GM21367 (cell line): ENCODE measurements around the gene BSG.
"Not testable (repeated sequence)": the region's sequence is repeated elsewhere in the genome, so short reads cannot be mapped to it uniquely, and the experiment has no call there.

Experiments used
- ATAC-seq: cut with Tn5 transposase; IDR thresholded peaks from one replicate; pipeline ENCODE4 v1.9.1; 2021; ENCODE audit not compliant: unreplicated experiment

The BSG gene

DNA sequence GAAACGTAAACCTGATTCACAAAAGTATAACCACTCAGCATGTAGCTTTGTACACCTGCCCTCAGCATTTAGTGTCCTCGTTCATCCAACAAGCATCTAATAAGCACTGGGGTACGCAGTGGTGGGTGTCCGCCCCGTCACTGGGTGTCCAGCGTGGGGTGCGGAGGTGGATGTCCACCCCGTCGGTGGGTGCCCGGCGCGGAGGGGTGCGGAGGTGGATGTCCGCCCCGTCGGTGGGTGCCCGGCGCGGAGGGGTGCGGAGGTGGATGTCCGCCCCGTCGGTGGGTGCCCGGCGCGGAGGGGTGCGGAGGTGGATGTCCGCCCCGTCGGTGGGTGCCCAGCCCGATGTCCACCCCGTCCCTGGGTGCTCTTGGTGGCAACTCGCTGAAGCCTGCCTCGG is 12.8 kb downstream of the BSG start:
- ATAC-seq, result not testable (repeated sequence)

DNA sequence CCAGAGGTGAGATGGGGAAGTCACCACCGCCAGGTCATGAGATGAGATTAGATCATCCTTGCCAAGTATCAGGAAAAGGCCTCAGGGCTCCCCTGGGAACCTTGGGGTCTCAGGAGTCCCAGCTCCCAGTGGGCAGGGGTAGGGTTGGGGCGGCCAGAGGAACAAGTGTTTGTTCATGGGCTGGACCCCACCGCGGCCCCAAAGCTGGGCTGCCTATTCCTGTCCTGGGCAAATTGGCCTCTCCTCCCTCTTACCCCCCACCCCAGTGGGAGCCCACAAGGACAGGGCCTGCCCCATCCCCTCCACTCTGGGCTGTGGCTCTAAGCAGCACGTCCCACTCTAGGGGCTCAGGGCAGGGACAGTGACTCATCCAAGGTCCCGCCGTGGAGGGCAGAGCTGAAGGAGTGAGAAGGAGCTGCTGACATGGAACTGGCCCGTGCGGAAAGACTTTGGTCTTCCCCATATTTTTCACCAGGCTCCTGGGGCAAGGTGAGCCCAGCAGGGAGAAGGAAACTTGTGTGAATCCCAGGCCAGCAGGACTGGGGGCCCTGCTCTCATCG is 13.2 kb downstream of the BSG start:
- no peak for ATAC-seq

- ATAC-seq, result no peak
Measured at GRCh38 chr19:588093-588740, 15.8 kb downstream of the BSG start.

GRCh38 chr19:588741-589692 is 16.6 kb downstream of the BSG start:
- no peak for ATAC-seq

GRCh38 chr19:589693-590395 is 17.4 kb downstream of the BSG start, which contains the start of gene HCN2:
Gene HCN2 (plus strand): TSS chr19:589881. CDS start chr19:589946, 65 bp downstream.
- no peak for ATAC-seq

GRCh38 chr19:590396-590745 is 18.0 kb downstream of the BSG start:
- ATAC-seq, result no peak

GRCh38 chr19:590750-591098 is 18.3 kb downstream of the BSG start:
- ATAC-seq, result no peak

DNA sequence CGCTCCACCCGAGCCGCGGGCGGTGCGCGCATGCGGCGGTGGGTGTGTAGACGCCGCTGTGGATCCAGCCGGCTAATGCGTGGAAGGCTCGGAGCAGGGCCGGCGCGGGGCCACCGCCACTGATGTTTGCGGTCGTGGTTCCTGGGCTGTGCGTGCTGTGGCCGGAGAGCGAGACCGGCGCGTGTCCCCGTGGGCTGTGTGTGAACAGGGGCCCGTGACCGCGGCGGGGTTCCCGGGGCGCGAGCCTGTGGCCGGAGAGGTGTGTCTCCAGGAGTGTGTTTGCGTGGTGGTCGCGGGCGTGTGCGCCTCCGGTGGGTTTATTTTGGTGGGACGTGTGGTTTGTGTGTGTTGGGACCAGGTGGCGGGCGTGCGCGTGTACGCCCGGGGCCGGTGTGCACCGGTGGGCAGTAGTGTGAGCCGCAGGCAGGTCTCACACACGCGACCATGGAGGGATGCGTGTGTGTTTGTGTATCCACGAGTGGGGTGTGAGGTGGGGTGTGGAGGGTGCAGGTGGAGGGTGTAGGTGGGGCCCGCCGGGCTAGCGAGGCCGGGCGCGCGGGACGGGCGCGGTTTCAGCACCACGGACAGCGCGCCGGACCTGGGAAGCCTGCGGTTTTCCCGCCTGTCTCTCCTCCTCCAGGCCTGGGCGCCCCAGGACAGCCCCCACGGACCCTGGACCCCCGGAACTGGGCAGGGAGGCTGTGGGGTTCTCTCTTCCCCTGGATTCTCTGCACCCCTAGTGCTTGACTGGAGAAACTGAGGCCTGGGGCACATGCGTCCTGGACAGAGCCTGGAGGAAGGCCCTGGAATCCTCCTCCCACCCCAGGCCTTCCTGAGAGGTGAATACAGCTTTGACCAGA is 18.9 kb downstream of the BSG start:
- no peak for ATAC-seq

- no peak for ATAC-seq
Measured at GRCh38 chr19:592101-592500, 19.7 kb downstream of the BSG start.

DNA sequence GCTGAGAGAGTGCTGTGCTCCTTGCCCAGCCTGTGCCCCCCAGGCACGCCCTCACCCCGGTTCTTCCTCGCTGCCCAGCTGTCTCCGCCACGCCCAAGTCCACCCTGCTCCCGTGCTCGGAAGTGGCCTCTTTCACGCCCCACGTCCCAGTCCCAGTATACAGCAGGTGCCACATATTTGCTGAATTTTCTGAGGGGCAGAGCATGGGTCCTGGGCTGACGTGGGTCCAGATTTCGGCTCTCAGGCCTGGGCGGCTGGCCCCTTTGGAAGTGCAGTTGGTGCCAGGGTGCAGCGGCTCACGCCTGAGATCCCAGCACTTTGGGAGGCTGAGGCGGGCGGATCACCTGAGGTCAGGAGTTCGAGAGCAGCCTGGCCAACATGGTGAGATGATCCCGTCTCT is 20.7 kb downstream of the BSG start:
- no peak for ATAC-seq

GRCh38 chr19:593505-593904 is 21.1 kb downstream of the BSG start:
- ATAC-seq, result no peak

GRCh38 chr19:594265-594870 is 22.0 kb downstream of the BSG start:
- no peak for ATAC-seq

DNA sequence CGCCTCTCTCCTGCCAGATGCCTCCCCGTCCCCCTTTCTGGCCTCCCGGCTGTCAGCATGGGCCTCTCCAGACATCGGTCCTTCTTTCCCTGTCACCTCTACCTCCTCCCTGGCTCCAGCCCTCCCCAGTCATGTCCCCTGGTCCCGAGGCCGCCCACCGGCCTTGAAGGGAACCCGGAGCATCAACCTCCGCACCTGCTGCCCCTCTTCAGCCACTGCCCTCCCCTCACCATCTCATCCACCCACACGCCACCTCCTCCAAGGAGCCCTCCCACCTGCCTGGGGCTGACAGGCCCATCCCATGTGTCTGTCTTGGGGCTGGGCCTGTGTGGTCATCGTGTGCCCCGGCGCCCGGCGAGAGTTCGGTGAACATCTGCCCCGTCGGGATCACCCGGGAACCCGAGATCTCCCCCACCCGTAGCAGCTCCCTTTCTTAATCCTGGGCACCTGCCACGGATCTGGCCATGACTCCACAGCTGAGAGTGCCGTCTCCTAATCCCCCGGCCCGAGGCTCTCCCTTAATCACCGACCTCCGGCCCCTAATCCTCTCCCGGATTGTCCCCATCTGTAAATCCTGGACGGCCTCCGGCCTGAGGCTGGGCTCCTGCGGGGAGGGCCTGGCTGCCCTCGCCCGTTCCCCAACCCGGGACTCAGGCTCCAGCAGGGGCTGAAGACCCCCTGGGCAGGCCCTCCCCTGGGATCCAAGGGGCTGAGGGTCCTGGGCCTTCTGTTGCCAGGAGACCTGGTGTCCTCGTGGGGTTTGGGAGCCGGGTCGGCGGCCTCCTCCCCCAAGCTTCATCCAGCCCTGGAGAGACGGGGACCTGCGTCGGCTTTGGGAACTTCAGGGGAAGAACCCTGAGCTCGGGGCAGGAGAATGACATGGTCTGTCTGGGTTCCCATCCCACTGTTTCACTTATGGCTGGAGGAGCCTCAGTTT is 23.2 kb downstream of the BSG start:
- ATAC-seq, result no peak

GRCh38 chr19:596263-596655 is 23.9 kb downstream of the BSG start:
- ATAC-seq, result no peak

DNA sequence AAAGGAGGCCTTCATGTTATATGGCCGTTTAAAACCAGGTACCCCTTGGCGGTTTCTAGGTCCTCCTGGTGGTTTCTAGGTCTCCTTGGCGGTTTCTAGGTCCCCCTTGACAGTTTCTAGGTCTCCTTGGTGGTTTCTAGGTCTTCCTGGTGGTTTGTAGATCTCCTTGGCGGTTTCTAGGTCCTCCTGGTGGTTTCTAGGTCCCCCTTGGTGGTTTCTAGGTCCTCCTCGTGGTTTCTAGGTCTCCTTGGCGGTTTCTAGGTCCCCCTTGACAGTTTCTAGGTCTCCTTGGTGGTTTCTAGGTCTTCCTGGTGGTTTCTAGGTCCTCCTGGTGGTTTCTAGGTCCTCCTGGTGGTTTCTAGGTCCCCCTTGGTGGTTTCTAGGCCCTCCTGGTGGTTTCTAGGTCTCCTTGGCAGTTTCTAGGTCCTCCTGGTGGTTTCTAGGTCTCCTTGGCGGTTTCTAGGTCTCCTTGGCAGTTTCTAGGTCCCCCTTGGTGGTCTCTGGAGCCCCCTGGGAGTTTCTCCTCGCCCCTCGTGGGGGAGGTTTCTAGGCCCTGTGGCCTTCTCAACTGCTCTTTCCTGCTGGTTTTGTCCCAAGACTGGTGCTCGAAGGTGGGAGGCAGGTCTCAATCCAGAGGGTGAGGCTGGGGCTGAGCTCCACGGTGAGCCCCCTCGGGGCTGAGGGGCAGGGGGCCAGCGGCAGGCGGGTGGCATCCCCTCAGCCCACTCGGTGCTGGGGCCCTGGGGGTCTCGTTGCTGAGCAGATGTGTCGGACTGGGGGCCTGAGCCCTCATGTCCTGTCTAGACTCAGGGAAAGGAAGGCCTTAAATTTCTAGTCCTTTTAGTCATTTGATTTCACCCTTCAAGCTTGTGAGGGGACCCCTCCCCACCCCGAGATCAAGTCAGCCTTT is 25.3 kb downstream of the BSG start:
- ATAC-seq, result no peak

- no peak for ATAC-seq
Measured at GRCh38 chr19:601310-601709, 28.9 kb downstream of the BSG start.

- ATAC-seq, result no peak
Measured at GRCh38 chr19:601790-602189, 29.4 kb downstream of the BSG start.
